A673 (cell line): Measurements from ENCODE around the gene JPH2. TPM values are rescaled to one million over a fixed set of nuclear protein-coding genes. Genes with fewer than 3 reads are reported as not detected.

Experiments used
- BruUV-seq: library from RNA; stranded (reverse); fragments of 400-500 nt; replicated peaks from 2 replicates; lab custom pipeline; 2021; lab: Mats Ljungman, UMichigan
- CTCF ChIA-PET: fragments of 300-600 bp; sonication (Branson Sonifier 250); formaldehyde crosslinking; loops from one replicate; lab custom pipeline; 2022; ENCODE audit warnings: antibody characterized with exemption; lab: Charles Lee
- POLR2A ChIA-PET: fragments of 300-600 bp; sonication (Branson Sonifier 250); formaldehyde crosslinking; loops from one replicate; lab custom pipeline; 2022; ENCODE audit warnings: antibody characterized with exemption; ENCODE audit not compliant: low non-redundant PET; lab: Charles Lee
- DNase-seq: peaks from one replicate; pipeline ENCODE4 v3.0.0-alpha.2; 2015; ENCODE audit warnings: low spot score
- H3K27ac ChIP-seq: fragments of 200-600 bp; sonication (generic); 2 replicates; pipeline ENCODE4 v1.5.1; 2016; ENCODE audit warnings: mixed run types, low read depth, mild to moderate bottlenecking, mixed read lengths, antibody characterized with exemption, low read length; ENCODE audit not compliant: poor library complexity, severe bottlenecking
- H3K27me3 ChIP-seq: fragments of 200-600 bp; sonication (generic); replicated peaks from 2 replicates; pipeline ENCODE4 v1.6.1; 2017; ENCODE audit warnings: mixed run types, low read depth, mild to moderate bottlenecking, mixed read lengths, antibody characterized with exemption, low read length; ENCODE audit not compliant: insufficient read depth, poor library complexity
- H3K36me3 ChIP-seq: fragments of 200-600 bp; sonication (generic); 2 replicates; pipeline ENCODE4 v1.6.1; 2016; ENCODE audit warnings: mixed run types, mild to moderate bottlenecking, mixed read lengths, antibody characterized with exemption, low read length; ENCODE audit not compliant: insufficient read depth, poor library complexity, severe bottlenecking
- H3K4me1 ChIP-seq: fragments of 200-600 bp; sonication (generic); 2 replicates; pipeline ENCODE4 v1.6.1; 2017; ENCODE audit warnings: mixed run types, mild to moderate bottlenecking, mixed read lengths, antibody characterized with exemption, low read length; ENCODE audit not compliant: insufficient read depth, poor library complexity, severe bottlenecking
- H3K4me3 ChIP-seq: fragments of 200-600 bp; sonication (generic); 2 replicates; pipeline ENCODE4 v1.5.1; 2016; ENCODE audit warnings: low read depth, mixed run types, mild to moderate bottlenecking, mixed read lengths, low read length; ENCODE audit not compliant: poor library complexity, severe bottlenecking
- H3K9me3 ChIP-seq: fragments of 200-600 bp; sonication (generic); 2 replicates; pipeline ENCODE4 v1.6.1; 2016; ENCODE audit warnings: mixed run types, low read depth, mild to moderate bottlenecking, mixed read lengths, antibody characterized with exemption, low read length; ENCODE audit not compliant: poor library complexity, severe bottlenecking
- EZH2 ChIP-seq: fragments of 200-600 bp; sonication (generic); IDR thresholded peaks from 2 replicates; pipeline ENCODE4 v1.6.1; 2017; ENCODE audit warnings: borderline replicate concordance, low read depth, mild to moderate bottlenecking, mixed read lengths, antibody characterized with exemption, low read length; ENCODE audit not compliant: poor library complexity, severe bottlenecking
- intact Hi-C: fragments of 100-400 bp; cut with micrococcal nuclease; formaldehyde crosslinking; loops from one replicate; pipeline ENCODE4 v1.10.0; 2022; ENCODE audit not compliant: unreplicated experiment
- total RNA-seq: library from RNA; stranded (reverse); gene quantifications from 2 replicates; pipeline ENCODE4 v1.2.3, GENCODE V29; 2021
- TF ChIP-seq, protein P1 (sequence below): fragments of 300-800, 200-600 bp; sonication (generic); conservative IDR thresholded peaks from 2 replicates; pipeline ENCODE4 v1.5.1; 2017; ENCODE audit warnings: low read depth, mild to moderate bottlenecking, antibody characterized with exemption, low read length, moderate library complexity, mixed read lengths

Gene JPH2
- total RNA-seq, 1 experiment from 2014 or later = 1.1 TPM

GRCh38 chr20:44154521-44155001 lies 32.4 kb downstream of the JPH2 start:
- Histone ChIP-seq H3K27ac (no peak overlapping the region), H3K4me1 (no peaks in the 10 kb centered on the region), H3K9me3 (no peaks in the 10 kb centered on the region), H3K4me3 (no peak overlapping the region), H3K27me3 (no peaks in the 10 kb centered on the region), H3K36me3 (no peaks in the 10 kb centered on the region)
- ChIA-PET CTCF (no interaction called here), POLR2A (no interaction called here)
- TF ChIP-seq, protein P1, sequence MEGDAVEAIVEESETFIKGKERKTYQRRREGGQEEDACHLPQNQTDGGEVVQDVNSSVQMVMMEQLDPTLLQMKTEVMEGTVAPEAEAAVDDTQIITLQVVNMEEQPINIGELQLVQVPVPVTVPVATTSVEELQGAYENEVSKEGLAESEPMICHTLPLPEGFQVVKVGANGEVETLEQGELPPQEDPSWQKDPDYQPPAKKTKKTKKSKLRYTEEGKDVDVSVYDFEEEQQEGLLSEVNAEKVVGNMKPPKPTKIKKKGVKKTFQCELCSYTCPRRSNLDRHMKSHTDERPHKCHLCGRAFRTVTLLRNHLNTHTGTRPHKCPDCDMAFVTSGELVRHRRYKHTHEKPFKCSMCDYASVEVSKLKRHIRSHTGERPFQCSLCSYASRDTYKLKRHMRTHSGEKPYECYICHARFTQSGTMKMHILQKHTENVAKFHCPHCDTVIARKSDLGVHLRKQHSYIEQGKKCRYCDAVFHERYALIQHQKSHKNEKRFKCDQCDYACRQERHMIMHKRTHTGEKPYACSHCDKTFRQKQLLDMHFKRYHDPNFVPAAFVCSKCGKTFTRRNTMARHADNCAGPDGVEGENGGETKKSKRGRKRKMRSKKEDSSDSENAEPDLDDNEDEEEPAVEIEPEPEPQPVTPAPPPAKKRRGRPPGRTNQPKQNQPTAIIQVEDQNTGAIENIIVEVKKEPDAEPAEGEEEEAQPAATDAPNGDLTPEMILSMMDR = no peak
- no peak for TF ChIP-seq EZH2
- intact Hi-C loops = no loop called here
- BruUV-seq = no TSS peak
- DNase-seq = no peak

DNA sequence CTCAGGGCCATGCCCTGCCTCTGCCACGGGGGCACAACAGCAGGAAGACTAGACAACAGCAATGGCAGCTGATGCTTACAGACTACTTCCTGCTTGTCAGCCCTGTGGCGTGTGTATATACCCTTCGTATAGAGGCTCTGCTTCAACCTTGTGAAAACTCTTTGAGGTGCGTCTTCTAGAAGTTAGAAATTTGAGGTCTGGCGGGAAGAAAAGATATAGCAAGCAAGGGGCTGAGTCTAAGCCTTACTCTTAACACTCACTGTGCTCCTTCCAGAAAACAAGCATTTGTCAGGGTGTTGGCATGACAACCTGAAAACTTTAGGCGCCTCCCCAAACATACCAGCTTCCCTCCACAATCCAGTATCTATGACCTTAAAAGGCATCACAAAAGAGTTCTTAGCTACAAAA lies 33.3 kb downstream of the JPH2 start:
- no peaks in the 10 kb centered on the region for H3K9me3 ChIP-seq
- TF ChIP-seq, protein P1 = no peak
- no peak for TF ChIP-seq EZH2
- no peaks in the 10 kb centered on the region for H3K36me3 ChIP-seq
- BruUV-seq = no TSS peak
- ChIA-PET POLR2A (no interaction called here), CTCF (interaction anchor here (0.8 kb wide), 1 partner anchor 37 kb away, joined by 3 read pairs; no protein-coding TSS in a partner anchor)
- H3K4me3 ChIP-seq = no peak overlapping the region
- H3K27ac ChIP-seq = no peak overlapping the region
- H3K4me1 ChIP-seq = no peaks in the 10 kb centered on the region
- H3K27me3 ChIP-seq = no peaks in the 10 kb centered on the region
- intact Hi-C loops = no loop called here
- no peak for DNase-seq

- Histone ChIP-seq H3K27ac (no peak overlapping the region), H3K4me3 (no peak overlapping the region), H3K36me3 (no peaks in the 10 kb centered on the region), H3K27me3 (no peaks in the 10 kb centered on the region), H3K4me1 (no peaks in the 10 kb centered on the region), H3K9me3 (no peaks in the 10 kb centered on the region)
- DNase-seq = no peak
- no TSS peak for BruUV-seq
- TF ChIP-seq, protein P1 = no peak
- TF ChIP-seq EZH2 = no peak
- POLR2A ChIA-PET = no interaction called here
- CTCF ChIA-PET = no interaction called here
- intact Hi-C loops = no loop called here
These were observed 35.2 kb downstream of the JPH2 start for GRCh38 chr20:44151621-44152416.
